Brain microvascular endothelial cell (primary cell): Measurements from ENCODE around the gene DHX35.

ENCODE experiments used
- DNase-seq: peaks from one replicate; pipeline ENCODE4 v3.0.0-alpha.2; 2020
- H3K27ac ChIP-seq: fragments of 250-450 bp; sonication (Bioruptor Pico); 2 replicates; pipeline ENCODE4 v1.5.1; 2020; ENCODE audit warnings: mild to moderate bottlenecking, moderate library complexity
- H3K27me3 ChIP-seq: fragments of 250-450 bp; sonication (Bioruptor Pico); replicated peaks from 2 replicates; pipeline ENCODE4 v1.5.1; 2020; ENCODE audit warnings: mild to moderate bottlenecking
- H3K36me3 ChIP-seq: fragments of 250-450 bp; sonication (Bioruptor Pico); replicated peaks from 2 replicates; pipeline ENCODE4 v1.5.1; 2020; ENCODE audit warnings: mild to moderate bottlenecking
- H3K4me3 ChIP-seq: 2 replicates; pipeline ENCODE4 v1.5.1; 2011; ENCODE audit warnings: low read depth, mild to moderate bottlenecking, control low read depth, low read length, moderate library complexity
- CTCF ChIP-seq: IDR thresholded peaks from 2 replicates; pipeline ENCODE4 v1.5.1; 2011; ENCODE audit warnings: low read depth, mild to moderate bottlenecking, moderate library complexity, low read length, control low read depth, inconsistent platforms; ENCODE audit errors: missing control alignments
- in situ Hi-C: cut with HindIII; loops from 2 replicates; pipeline ENCODE4 v1.10.0; 2017; ENCODE audit warnings: low sequenced_read_pairs, low pct_ligation_motif_present

DHX35 gene

GRCh38 chr20:39009348-39009747, 47.2 kb downstream of the DHX35 start:
- Histone ChIP-seq H3K4me3 (no peak overlapping the region), H3K27ac (no peak overlapping the region), H3K27me3 (no peaks in the 10 kb centered on the region), H3K36me3 (peaks cover 25% of the 10 kb centered on the region)
- in situ Hi-C loops = no loop called here
- TF ChIP-seq CTCF = no peak
- DNase-seq = no peak

DNA sequence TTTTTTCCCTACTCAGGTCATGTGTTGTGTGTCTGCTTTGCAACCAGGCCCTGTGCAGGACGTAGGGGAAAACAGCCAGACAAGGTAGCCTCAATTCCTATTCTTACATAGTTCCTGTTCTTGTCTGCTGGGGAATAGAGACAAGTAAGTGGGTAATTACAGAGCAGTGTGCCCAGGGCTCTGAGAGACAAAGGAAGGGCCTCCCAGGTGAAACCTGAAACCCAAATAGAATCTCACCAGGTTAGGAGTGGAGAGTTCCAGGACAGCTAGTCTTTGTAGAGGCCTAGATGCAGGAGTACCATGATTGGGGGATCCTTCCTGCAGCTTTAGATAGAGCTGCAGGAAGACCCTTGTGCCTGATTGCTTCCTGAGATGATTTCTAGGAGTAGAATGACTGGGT, 48.4 kb downstream of the DHX35 start:
- no peak for TF ChIP-seq CTCF
- in situ Hi-C loops = no loop called here
- no peak overlapping the region for H3K27ac ChIP-seq
- DNase-seq = no peak
- peaks cover 20% of the 10 kb centered on the region for H3K36me3 ChIP-seq
- H3K4me3 ChIP-seq = no peak overlapping the region
- no peaks in the 10 kb centered on the region for H3K27me3 ChIP-seq

DNA sequence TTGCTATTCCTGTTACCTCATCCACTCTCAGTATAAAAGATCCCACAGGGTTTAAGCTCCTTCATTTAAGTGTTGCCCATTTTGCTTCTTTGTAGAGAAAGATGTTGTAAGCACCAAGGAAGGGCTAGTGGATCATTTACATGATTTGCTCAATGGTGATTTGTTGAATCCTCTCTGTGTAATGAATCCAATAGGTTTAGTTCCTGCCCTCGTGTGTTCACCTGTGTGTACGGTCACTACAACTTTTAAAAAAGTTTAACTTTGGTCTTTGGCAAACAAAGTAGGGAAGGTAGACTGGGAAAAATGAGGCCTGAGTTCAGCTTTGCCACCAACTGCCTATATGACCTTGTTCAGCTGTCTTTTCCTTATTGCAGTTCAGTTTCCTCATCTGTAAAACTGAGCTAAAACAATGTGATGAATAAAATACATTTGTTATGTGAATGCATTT, 51.5 kb downstream of the DHX35 start:
- H3K27me3 ChIP-seq = no peaks in the 10 kb centered on the region
- no peak for TF ChIP-seq CTCF
- peaks cover 16% of the 10 kb centered on the region for H3K36me3 ChIP-seq
- in situ Hi-C loops = no loop called here
- DNase-seq = no peak
- no peak overlapping the region for H3K27ac ChIP-seq
- no peak overlapping the region for H3K4me3 ChIP-seq

DNA sequence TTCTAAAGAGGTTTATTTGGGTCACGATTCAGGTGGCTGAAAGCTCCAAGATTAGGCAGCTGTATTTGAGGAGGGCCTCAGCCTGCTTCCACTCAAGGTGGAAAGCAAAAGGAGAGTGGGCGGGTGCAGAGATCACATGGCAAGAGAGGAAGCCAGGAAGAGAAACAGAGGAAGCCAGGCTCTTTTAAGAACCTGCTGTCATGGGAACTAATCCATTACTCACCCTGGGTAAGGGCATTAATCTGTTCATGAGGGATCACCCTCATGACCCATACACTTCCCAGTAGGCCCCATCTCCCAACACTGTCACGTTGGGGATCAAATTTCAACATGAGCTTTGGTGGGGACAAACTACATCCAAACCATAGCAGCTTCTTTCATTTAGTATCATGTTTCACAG, 53.9 kb downstream of the DHX35 start:
- peaks cover 5% of the 10 kb centered on the region for H3K36me3 ChIP-seq
- DNase-seq = no peak
- TF ChIP-seq CTCF = no peak

GRCh38 chr20:39016506-39016905, 54.4 kb downstream of the DHX35 start:
- in situ Hi-C loops = no loop called here
- H3K4me3 ChIP-seq = no peak overlapping the region
- no peaks in the 10 kb centered on the region for H3K27me3 ChIP-seq
- TF ChIP-seq CTCF = no peak
- H3K27ac ChIP-seq = no peak overlapping the region
- H3K36me3 ChIP-seq = peaks cover 5% of the 10 kb centered on the region
- DNase-seq = no peak

More for the DNA sequence above, 53.9 kb downstream of the DHX35 start:
- Histone ChIP-seq H3K27me3 (no peaks in the 10 kb centered on the region), H3K4me3 (no peak overlapping the region), H3K27ac (no peak overlapping the region)
- in situ Hi-C loops = no loop called here

- no peak overlapping the region for H3K27ac ChIP-seq
- no peak for TF ChIP-seq CTCF
- H3K27me3 ChIP-seq = no peaks in the 10 kb centered on the region
- in situ Hi-C loops = no loop called here
- H3K36me3 ChIP-seq = peaks cover 19% of the 10 kb centered on the region
- no peak for DNase-seq
- H3K4me3 ChIP-seq = no peak overlapping the region
Measured at GRCh38 chr20:39019027-39019426, 56.9 kb downstream of the DHX35 start.
